GM10266 (cell line): ENCODE data around the gene RPS6KA6.

Experiments used
- DNase-seq: peaks from one replicate; pipeline ENCODE4 v3.0.0; 2012; ENCODE audit errors: extremely low spot score
- CTCF ChIP-seq: IDR thresholded peaks from 2 replicates; pipeline ENCODE4 v1.5.1; 2012; ENCODE audit warnings: mild to moderate bottlenecking, low read depth; ENCODE audit not compliant: control insufficient read depth, insufficient read depth; ENCODE audit errors: missing control alignments

Gene RPS6KA6

GRCh38 chrX:84168095-84168494, 19.9 kb downstream of the RPS6KA6 start:
- DNase-seq: no peak
- TF ChIP-seq CTCF: no peak

GRCh38 chrX:84165711-84166110, 22.3 kb downstream of the RPS6KA6 start:
- no peak for DNase-seq
- no peak for TF ChIP-seq CTCF

- no peak for DNase-seq
- TF ChIP-seq CTCF: no peak
These were observed 25.6 kb downstream of the RPS6KA6 start for GRCh38 chrX:84162401-84162800.

- no peak for TF ChIP-seq CTCF
- no peak for DNase-seq
These were observed 26.4 kb downstream of the RPS6KA6 start for GRCh38 chrX:84161641-84162040.

GRCh38 chrX:84160736-84161135, 27.3 kb downstream of the RPS6KA6 start:
- no peak for DNase-seq
- no peak for TF ChIP-seq CTCF

GRCh38 chrX:84156821-84157220, 31.2 kb downstream of the RPS6KA6 start:
- DNase-seq: no peak
- no peak for TF ChIP-seq CTCF

GRCh38 chrX:84155938-84156337, 32.1 kb downstream of the RPS6KA6 start:
- DNase-seq: no peak
- TF ChIP-seq CTCF: no peak
